ENCODE measurements around the gene TBC1D5.
"Not testable (repeated sequence)": the region's sequence is repeated elsewhere in the genome, so short reads cannot be mapped to it uniquely, and the experiment has no call there.

The TBC1D5 gene, protein sequence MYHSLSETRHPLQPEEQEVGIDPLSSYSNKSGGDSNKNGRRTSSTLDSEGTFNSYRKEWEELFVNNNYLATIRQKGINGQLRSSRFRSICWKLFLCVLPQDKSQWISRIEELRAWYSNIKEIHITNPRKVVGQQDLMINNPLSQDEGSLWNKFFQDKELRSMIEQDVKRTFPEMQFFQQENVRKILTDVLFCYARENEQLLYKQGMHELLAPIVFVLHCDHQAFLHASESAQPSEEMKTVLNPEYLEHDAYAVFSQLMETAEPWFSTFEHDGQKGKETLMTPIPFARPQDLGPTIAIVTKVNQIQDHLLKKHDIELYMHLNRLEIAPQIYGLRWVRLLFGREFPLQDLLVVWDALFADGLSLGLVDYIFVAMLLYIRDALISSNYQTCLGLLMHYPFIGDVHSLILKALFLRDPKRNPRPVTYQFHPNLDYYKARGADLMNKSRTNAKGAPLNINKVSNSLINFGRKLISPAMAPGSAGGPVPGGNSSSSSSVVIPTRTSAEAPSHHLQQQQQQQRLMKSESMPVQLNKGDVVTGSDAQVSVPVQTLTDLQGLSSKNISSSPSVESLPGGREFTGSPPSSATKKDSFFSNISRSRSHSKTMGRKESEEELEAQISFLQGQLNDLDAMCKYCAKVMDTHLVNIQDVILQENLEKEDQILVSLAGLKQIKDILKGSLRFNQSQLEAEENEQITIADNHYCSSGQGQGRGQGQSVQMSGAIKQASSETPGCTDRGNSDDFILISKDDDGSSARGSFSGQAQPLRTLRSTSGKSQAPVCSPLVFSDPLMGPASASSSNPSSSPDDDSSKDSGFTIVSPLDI

DNA sequence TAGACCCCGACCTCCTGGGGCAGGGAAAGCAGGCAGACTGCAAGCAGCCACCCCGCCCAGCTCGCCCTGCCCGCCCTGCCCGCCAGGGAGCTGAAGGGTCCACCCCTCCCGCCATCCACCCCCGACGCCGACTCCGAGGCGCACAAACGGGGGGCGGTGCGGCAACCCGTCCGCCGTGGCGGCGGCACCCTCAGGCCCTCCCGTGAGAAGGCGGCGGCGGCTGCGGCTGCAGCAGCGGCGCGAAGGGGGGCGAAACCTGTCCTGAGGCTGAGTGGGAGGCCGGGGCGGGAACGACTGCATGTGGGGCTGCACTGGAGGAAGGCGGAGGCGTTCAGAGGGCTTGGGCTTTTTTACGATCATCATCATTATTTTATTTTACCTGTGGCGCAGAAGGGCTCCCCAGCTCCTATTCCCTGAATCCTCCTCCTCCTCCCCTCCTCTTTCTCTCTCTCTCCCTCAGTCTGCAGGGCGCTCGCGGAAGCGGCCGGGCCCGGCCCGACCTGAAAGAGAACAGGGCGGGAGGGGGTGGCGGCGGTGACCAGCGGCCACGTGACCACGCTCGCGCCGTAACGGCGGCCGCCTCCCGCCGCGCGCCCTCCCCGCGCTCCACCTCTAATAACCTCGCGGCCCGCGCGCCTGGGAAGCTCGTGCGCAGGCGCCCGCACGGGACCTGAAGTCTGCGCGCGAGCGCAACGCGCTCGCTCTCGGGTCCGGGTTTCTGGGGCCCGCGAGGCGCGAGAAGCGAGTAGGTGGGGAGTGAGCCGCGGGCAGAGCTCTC, at the start of gene TBC1D5:
TSS of gene TBC1D5 (minus strand) at position 530 of the 778 bp plus-strand sequence. CDS start 234,061 bp downstream, outside the sequence.
- peak; percentile 81 for DNase-seq

DNA sequence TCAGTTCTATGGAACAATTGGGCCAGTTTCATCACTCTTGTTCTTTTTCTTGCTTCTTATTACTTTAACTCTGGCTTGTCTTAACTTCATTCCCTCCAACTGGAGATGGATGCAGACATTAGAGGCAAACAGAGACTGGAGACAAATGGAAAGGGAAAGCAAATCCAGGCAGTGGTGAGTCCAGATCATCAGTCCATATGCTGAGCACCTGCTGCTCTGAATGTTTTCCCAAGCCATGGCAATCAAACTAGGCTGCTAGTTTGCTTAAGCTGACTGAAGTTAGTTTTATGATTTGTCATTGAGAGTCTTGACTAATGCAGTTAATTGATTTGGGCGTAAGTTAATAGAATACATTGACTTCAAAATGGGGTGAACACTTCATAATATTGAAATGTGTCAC, 41.0 kb upstream of the TBC1D5 start:
- no peak for DNase-seq

DNA sequence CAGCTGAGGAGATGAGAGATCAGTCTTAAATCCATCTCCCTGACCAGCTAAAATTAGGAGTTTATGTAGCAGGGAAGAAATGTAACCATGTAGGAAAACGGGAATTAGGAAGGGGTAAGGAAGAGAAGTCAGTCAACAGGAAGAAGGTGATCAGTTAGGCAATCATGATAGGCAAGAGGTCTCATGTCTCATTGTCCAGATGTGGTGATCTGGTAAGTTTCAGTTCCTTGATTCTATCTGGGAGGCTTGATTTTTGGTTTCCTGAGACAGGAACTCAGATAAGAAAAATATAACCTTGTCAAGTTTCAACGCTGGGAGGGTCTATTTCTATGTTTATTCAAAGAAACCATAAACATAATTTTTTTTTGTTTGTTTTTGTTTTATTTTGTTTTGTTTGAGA, 40.3 kb upstream of the TBC1D5 start:
- DNase-seq: no peak

DNA sequence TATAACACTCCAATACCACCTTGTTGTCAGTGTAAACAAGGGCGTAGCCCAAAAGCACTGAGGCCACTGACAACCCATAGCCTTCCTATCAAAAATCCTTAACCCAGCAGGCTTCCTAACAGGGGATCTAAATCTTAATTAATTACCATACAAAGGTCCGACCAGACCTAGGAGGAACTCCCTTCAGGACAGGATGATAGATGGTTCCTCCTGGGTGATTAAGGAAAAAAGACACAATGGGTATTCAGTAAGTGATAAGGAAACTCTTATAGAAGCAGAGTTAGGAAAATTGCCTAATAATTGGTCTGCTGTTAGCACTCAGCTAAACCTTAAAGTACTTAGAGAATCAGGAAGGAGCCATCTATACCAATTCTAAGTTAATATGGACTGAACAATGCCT, 37.9 kb upstream of the TBC1D5 start:
- not testable (repeated sequence) for DNase-seq

DNA sequence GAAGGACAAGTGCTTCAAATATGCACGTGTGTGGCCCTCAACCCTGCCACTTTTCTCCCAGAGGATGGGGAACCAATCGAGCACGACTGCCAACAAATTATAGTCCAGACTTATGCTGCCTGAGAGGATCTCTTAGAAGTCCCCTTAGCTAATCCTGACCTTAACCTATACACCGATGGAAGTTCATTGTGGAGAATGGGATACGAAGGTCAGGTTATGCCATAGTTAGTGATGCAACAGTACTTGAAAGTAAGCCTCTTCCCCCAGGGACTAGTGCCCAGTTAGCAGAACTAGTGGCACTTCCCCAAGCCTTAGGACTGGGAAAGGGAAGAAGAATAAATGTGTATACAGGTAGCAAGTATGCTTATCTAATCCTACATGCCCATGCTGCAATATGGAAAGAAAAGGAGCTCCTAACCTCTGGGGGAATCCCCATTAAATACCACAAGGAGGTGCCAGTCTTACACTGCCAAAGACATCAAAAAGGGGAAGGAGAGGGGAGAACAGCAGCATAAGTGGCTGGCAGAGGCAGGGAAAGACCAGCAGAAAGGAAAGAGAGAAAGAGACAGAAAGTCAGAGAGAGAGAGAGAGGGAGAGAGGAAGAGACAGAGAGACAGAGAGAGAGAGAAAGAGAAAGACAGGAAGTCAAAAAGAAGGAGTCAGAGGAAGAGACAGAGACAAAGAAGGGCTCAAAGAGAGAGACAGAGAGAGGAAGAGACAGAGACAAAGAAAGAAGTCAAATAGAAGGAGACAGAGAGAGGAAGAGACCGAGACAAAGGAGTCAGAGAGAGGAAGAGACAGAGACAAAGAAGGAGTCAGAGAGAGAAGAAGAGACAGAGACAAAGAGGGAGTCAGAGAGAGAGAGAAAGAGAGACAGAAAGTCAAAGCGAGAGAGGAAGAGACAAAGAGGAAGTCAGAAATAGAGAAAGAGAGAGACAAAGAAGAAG, 37.1 kb upstream of the TBC1D5 start:
- DNase-seq: not testable (repeated sequence)

DNA sequence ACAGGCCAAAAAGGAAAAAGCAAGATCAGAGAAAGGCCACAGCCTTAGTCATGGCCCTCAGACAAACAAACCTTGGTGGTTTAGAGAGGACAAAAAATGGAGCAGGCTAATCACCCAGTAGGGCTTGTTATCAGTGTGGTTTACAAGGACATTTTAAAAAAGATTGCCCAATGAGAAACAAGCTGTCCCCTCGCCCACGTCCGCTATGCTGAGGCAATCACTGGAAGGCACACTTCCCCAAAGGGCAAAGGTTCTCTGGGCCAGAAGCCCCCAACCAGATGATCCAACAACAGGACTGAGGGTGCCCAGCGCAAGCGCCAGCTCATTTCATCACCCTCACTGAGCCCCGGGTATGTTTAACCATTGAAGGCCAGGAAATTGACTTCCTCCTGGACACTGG, 34.9 kb upstream of the TBC1D5 start:
- DNase-seq: not testable (repeated sequence)

DNA sequence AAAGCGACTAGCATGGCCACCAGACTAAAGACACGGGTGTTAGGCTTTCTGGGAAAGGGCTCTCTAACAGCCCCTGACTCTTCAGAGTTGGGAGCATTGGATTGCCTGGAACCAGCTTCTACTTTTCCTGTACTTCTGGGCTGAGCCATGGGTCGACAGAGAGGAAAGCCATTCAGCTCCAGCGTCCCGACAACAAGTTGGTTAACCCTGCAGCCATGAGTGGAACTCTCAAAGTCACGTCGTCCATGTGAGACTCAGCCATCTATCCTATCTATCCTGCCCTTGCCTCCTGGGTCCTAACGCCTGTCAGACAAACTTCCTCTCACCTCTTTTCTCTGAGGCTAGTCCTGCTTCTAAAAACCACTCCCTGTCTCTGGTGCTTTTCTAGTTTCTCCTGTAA, 32.6 kb upstream of the TBC1D5 start:
- no peak for DNase-seq

DNA sequence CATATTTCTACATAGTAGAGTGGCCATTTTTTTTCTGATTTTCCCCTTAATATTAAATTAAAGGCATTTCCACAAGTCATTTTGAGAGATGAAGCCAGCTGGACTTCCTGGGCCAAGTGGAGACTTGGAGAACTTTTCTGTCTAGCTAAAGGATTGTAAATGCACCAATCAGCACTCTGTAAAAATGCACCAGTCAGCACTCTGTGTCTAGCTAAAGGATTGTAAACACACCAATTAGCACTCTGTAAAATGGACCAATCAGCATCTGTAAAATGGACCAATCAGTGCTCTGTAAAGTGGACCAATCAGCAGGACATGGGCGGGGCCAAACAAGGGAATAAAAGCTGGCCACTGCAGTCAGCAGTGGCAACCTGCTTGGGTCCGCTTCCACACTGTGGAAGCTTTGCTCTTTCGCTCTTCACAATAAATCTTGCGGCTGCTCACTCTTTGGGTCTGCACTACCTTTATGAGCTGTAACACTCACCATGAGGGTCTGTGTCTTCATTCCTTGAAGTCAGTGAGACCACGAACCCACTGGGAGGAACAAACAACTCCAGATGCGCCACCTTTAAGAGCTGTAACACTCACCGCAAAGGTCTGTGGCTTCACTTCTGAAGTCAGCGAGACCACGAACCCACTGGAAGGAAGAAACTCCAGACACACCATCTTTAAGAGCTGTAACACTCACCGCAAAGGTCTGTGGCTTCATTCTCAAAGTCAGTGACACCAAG, 31.9 kb upstream of the TBC1D5 start:
- not testable (repeated sequence) for DNase-seq

DNA sequence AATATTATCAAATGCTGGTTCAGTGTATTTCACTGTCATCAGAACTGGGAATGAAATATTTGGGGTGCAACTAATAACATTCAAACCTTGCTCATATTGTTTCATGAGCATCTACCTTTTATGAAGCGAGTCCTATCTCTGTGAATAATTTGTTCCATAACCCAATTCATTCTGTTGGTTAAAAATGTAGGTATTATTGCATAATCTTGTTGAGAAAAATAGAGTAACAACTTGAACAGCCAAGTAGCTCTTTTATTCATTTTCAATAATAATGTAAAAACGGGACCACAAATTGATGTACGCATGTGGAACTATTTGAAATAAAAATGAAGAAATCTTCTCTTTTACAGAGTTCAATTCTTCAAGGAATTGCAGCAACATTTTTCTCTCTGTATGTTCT, 30.1 kb upstream of the TBC1D5 start:
- no peak for DNase-seq

DNA sequence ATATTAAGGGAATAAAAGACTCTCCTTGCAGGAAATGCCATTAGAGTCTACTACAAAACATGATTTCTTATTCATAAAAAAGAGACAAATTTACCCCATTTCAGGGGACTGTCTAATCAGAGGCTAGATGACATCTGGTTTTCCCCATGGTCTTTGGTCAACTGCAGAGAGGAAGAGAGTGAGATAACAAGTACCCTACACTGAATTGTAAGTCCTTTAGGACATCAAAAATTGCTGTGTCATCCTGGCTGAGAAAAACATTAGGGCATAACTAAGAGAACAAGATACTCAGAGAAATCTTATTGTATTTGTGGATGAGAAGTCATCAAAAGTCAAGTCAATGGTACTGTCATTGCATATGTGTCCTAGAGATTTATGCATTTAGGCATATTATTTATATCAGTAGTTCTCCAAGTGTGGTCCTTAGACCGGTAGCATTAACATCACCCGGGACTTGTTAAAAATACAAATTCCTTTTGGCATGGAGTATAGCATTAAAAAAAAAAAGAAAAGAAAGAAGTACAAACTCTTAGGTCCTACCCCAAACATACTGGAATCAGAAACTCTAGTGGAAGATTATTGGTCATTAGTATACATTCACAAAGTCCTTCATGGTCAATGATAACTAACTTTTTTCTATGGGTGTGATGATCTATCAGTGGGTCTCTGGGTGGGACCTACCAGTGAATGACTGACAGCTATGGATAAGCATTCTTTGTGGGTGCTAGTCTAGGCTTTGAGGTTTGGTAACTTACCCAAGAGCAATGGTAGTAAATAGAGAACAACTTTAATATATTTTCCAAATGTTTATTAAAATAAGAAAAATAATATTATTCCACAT, 29.0 kb upstream of the TBC1D5 start:
- DNase-seq: no peak

DNA sequence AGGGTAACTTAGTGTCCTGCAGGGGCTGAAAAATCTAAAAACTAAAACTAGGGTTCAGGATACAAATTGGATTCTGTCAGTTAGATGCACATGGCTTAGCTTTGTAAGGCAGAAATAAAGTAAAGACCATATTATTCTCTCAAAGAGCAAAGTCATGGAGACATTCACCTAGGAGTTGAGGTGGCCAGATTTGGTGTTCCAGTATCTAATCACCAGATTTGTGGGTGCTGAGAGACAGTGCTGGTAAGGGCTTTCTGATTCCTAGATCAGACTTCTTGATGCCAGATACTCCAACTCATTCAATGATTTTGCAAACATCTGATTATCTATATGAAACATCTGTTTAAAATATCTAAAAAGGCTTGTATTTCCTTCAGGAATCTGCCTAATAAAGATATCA, 28.3 kb upstream of the TBC1D5 start:
- no peak for DNase-seq

DNA sequence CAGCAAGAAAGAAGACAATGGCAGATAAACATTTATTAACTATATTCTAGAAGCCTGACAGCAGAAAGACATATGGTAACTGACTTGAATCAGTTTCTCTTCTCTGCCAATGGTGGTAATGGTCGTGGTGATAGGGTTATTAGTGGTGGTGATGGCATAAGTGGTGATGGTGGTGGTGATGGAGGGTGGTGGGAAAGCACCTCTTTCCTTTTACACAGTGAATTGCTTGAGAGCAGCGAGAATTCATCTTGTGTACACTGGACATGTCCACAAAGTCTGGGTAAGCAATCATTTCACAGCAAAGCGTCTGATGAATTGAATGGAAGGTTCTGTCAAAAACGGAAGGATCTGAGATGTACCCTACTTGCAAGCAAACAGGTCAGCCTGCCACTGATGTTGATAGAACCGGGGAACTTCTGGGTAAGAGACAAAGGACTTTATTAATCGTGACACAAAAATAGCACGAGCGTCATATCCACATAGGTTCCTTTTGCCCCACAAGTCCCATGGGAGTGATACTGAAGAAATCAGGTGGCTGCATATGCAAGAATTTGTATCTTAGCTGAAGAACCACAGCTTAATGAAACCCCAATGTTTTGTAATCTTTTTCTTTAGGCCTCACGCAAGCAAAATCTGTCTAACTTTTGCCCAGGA, 23.5 kb upstream of the TBC1D5 start:
- DNase-seq: no peak

DNA sequence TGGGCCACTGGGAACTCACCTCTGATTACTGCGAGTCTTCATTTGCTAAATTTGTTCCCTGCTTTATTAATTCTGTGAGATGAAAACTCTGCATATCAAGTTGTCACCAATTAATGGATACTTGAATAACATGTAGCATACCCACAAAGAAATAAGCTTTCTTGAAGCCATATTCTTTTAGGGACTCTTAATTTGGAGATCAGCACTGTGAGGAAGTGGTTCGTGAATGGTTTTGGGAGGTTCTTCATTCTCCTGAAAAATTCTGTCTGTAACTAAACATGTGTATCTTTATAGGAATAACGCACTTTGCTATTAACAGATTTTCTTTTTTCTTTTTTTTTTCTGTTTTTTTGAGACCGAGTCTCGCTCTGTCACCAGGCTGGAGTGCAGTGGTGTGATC, 19.1 kb upstream of the TBC1D5 start:
- DNase-seq: no peak

DNA sequence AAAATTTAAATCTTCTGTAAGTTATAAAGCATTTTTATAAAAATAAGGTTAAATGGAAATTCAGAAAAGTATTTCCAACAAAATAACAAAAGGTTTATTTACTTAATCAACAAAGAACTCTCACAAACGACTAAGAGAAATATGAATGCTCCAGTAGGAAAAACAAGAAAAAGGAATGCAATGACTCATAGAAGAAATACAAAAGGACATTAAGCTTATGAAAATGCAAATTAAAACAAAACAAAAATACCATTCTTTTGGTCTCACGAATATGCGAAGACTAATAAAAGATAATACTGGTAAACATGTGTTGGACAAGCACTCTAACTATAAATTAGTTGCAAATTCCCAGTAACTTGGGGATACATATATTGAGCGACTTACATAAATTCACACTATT, 17.5 kb upstream of the TBC1D5 start:
- no peak for DNase-seq

DNA sequence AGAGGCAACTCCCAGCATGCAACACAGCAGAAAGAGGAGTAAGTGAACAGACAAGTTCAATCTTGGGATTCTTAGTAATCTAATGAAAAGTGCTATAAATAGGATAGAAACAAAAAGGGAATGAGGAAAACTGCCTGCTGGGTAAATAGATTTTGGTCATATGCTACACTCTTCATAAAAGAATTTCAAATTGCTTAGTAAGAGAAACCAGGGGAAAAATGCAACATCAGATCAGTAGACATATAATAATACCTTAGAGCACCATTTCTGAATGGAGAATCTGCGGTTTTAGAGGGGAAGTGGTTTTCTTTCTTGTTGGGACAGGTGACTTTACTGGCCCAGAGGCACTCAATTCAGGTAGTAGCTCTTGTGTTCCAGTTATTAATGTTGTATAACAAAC, 13.4 kb upstream of the TBC1D5 start:
- no peak for DNase-seq

DNA sequence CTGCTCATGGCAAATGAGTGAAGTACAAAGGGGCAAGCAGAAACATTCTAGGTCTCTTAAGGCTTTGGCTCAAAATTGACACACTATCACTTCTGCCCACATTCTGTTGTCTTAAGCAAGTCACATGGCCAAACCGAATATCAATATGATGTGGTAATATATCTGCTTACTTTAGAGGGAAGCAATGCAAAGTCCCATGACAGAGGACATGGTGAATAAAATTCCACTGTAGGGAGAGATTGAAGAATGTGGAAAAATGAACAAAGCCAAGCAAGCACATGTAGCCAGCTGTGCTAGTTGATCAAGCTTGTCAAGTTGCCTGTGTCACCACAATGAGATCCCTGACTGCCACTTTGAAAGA, 11.2 kb upstream of the TBC1D5 start:
- DNase-seq: no peak

DNA sequence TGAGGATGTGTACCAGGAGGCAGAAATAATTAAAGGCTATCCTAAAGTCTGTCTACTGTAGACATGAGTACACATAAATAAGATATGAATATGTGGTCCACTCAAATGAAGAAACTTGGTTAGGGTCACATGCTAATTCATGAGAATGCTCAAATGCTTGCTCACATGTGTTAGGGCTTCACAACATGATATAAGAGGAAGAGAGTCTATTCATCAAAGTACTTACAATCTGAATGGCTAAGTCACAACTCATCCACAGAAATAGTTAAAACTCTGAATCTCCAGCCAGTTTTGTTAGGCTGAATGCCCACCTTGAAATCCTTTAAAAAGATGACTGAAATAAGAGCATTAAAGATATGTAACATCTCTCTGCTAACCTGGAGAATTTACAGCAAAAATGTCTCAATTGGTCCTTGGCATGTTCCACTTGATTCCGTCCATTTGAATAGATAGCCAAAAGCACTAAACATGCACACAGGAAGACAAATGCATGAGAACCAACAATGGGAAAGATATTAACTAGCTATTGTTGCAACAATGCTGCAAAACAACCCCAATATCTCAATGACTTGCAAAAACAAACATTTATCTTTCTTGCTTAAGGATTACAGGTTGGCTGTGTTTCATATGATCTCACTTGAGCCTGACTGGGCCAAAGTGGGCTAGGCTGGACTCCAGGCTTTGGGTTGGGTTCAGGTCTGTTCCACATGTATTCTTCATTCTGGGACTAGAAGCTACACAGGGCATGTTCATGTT, 10.6 kb upstream of the TBC1D5 start:
- no peak for DNase-seq

DNA sequence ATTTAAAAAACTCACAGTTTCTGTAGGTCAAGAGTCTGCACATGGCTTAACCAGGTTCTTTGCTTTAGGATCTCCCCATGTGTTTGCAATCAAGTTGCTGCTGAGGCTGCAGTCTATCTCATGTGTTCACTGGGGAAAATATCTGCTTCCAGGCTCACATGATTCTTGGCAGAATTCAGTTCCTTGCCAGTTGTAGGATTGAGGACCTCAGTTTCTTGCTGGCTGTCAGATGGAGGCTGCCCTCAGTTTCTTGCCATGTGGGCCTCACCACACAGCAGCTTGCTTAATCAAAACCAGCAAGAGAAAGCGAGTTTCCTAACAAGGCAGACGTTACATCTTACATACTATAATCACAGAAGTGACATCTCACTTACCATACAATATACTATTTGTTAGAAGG, 10.0 kb upstream of the TBC1D5 start:
- DNase-seq: no peak

DNA sequence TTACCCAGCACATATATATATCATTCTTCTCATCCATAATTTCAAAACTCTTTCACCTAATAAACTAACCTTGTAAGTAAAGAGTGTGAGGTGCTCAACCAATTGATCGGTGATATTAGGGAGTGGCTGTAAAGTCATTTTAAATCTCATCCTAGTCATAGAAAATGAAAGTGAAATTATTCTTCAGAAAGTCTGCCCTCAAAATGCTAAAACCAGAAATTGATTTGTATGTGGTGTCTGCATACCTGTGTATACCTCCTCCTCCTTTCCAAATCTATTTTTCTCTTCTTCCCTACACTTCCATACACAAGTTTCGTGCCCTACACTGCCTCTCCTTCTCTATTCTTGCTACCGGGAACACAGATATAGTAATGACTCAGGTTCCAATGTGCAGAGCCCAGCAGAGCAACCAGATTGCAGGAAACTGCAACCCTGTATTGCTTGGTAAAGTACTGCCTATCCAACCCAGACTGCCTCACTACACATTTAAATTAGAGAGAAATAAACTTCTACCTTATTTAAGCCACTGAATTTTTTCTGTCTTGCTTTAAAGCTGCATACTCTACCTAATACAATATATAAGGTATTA, 7.4 kb upstream of the TBC1D5 start:
- no peak for DNase-seq

Measured in NCI-H524 treated with DMSO at 0.1 percent for 48 hours (cell line).